Left ventricle myocardium superior (tissue), 1 donor: Measurements from ENCODE around the gene KLRD1. TPM values are rescaled to one million over a fixed set of nuclear protein-coding genes. Genes with fewer than 3 reads are reported as not detected.
"Not testable (repeated sequence)": the region's sequence is repeated elsewhere in the genome, so short reads cannot be mapped to it uniquely, and the experiment has no call there.

Experiments
- ATAC-seq: fragments of 200-7000 bp; cut with Tn5 transposase; one replicate; pipeline ENCODE4 v1.9.1; 2020; ENCODE audit warnings: mild to moderate bottlenecking, moderate library complexity
- DNase-seq: peaks from one replicate; pipeline ENCODE4 v3.0.0-alpha.2; 2020
- intact Hi-C: fragments of 100-400 bp; cut with micrococcal nuclease; formaldehyde crosslinking; loops from one replicate; pipeline ENCODE4 v1.11.0; 2022
- total RNA-seq: library from RNA; stranded (reverse); fragmentation: NEBNext Ultra II Directional; extraction: Animal tissue kit (Norgen Biotek cat#: 25700); gene quantifications from one replicate; pipeline ENCODE4 v1.2.1, GENCODE V29; 2021
- donor health status: DM: no; HTN: yes; CAD: no; lungs with severe emphysema.

The KLRD1 gene
- total RNA-seq, 1 donor from 2014 or later: 1.5 TPM

- no peak for DNase-seq
- no peak for ATAC-seq
- intact Hi-C loops: no loop called here
Observed at GRCh38 chr12:10365696-10366405, 58.2 kb downstream of the KLRD1 start.

GRCh38 chr12:10366875-10367274 is 59.2 kb downstream of the KLRD1 start:
- no peak for DNase-seq
- intact Hi-C loops: no loop called here
- ATAC-seq: no peak

GRCh38 chr12:10367714-10368113 is 60.0 kb downstream of the KLRD1 start:
- ATAC-seq, intact Hi-C loops, DNase-seq: not testable (repeated sequence)

- ATAC-seq (no peak), DNase-seq (peak; percentile 52)
- intact Hi-C loops: no loop called here
Observed at GRCh38 chr12:10368206-10369171, 60.8 kb downstream of the KLRD1 start.

GRCh38 chr12:10369557-10370415 is 62.1 kb downstream of the KLRD1 start:
- no peak for ATAC-seq
- intact Hi-C loops: no loop called here
- no peak for DNase-seq

- ATAC-seq, intact Hi-C loops: not testable (repeated sequence)
Observed at GRCh38 chr12:10371893-10372535, 64.3 kb downstream of the KLRD1 start.

GRCh38 chr12:10372559-10372958 is 64.9 kb downstream of the KLRD1 start:
- no peak for DNase-seq
- ATAC-seq: peak; percentile 75
- intact Hi-C loops: no loop called here

More at GRCh38 chr12:10371893-10372535, 64.3 kb downstream of the KLRD1 start:
- not testable (repeated sequence) for DNase-seq

GRCh38 chr12:10374624-10375018 is 67.0 kb downstream of the KLRD1 start:
- intact Hi-C loops: no loop called here
- DNase-seq (no peak), ATAC-seq (no peak)

GRCh38 chr12:10378737-10379136 is 71.1 kb downstream of the KLRD1 start:
- DNase-seq, intact Hi-C loops, ATAC-seq: not testable (repeated sequence)

Other genes starting within 250 kb of the KLRD1 start
- gene CLEC1A, start 208.9 kb upstream of the KLRD1 start, total RNA-seq: 4.4 TPM
- 2.8 TPM for gene CLEC7A, start 177.7 kb upstream of the KLRD1 start, total RNA-seq
- gene OLR1, start 135.7 kb upstream of the KLRD1 start, total RNA-seq: 0.64 TPM
- gene TMEM52B, start 128.8 kb upstream of the KLRD1 start, total RNA-seq: not detected
- 217 TPM for gene GABARAPL1, start 95.0 kb upstream of the KLRD1 start, total RNA-seq
- not detected for gene KLRK1, start 82.2 kb downstream of the KLRD1 start, total RNA-seq
- gene KLRC4, start 101.9 kb downstream of the KLRD1 start, total RNA-seq: not detected
- not detected for gene KLRC3, start 112.7 kb downstream of the KLRD1 start, total RNA-seq
- not detected for gene KLRC2, start 128.1 kb downstream of the KLRD1 start, total RNA-seq
- 0.32 TPM for gene KLRC1, start 145.5 kb downstream of the KLRD1 start, total RNA-seq
- gene EIF2S3B, start 198.0 kb downstream of the KLRD1 start, total RNA-seq: not detected